ENCODE results near the gene TLE7. TPM values are rescaled to one million over a fixed set of nuclear protein-coding genes. Genes with fewer than 3 reads are reported as not detected.

The TLE7 gene
- total and polyA plus RNA-seq, 2 experiments from 2014 or later, result 0.44 to 2.5 TPM

GRCh38 chr16:71425746-71426068, 16.1 kb downstream of the TLE7 start:
- H3K36me3 ChIP-seq (ENCODE audit: insufficient read depth), result no peaks in the 10 kb centered on the region
- no peaks in the 10 kb centered on the region for H3K79me2 ChIP-seq (replicated peaks; ENCODE audit: insufficient read depth)
- peaks cover 12% of the 10 kb centered on the region; the same call in 1 of the 2 replicates for H3K4me1 ChIP-seq (ENCODE audit: insufficient read depth)
- peaks cover 6% of the 10 kb centered on the region for H3F3A ChIP-seq (replicated peaks; ENCODE audit: low read depth)
- ATAC-seq (no peak), DNase-seq (ENCODE audit: low spot score) (no peak)
- Mint-ChIP-seq H3K27me3 (ENCODE audit: insufficient read depth, low read depth, poor library complexity) (peaks cover 25% of the 10 kb centered on the region), H3K27ac (0 out of 2 replicates have a peak overlapping the region, but pooled peaks have one; percentile 47), H3K4me1 (peaks cover 7% of the 10 kb centered on the region; the same call in 2 of the 3 replicates), H3K9me3 (peaks cover 3% of the 10 kb centered on the region; the same call in 2 of the 3 replicates), H3K36me3 (ENCODE audit: low read depth) (peaks cover 3% of the 10 kb centered on the region; the same call in 1 of the 3 replicates), H3K4me3 (peak overlapping the region; percentile 80)
- H3K4me2 ChIP-seq, result peak overlapping the region; percentile 90
- H2AFZ ChIP-seq, result peak overlapping the region; percentile 99
- peaks cover 10% of the 10 kb centered on the region; the same call in 1 of the 2 replicates for H3K27me3 ChIP-seq (ENCODE audit: insufficient read depth)
- H3K4me3 ChIP-seq, result peak overlapping the region; percentile 76
- 0 out of 2 replicates have a peak, but pooled peaks cover 2% of the 10 kb centered on the region for H4K20me1 ChIP-seq (replicated peaks; ENCODE audit: insufficient read depth)
- no peaks in the 10 kb centered on the region for H3K9me2 ChIP-seq (ENCODE audit: insufficient read depth)
- TF ChIP-seq EZH2phosphoT487 (IDR thresholded peaks at IDR 0.05; ENCODE audit: unreplicated experiment) (no peak), ZNF462 (CRISPR knock-in tag; IDR thresholded peaks at IDR 0.05) (no peak), STAT1 (IDR thresholded peaks at IDR 0.05; ENCODE audit: unreplicated experiment) (no peak)
- no peak overlapping the region for H3K27ac ChIP-seq (ENCODE audit: low read depth)

- no peak overlapping the region for H3K4me2 ChIP-seq
- no peaks in the 10 kb centered on the region for H3K79me2 ChIP-seq (replicated peaks; ENCODE audit: insufficient read depth)
- H3K4me1 ChIP-seq (ENCODE audit: insufficient read depth), result peaks cover 12% of the 10 kb centered on the region; the same call in 1 of the 2 replicates
- Mint-ChIP-seq H3K27ac (no peak overlapping the region), H3K9me3 (peaks cover 3% of the 10 kb centered on the region; the same call in 2 of the 3 replicates), H3K36me3 (ENCODE audit: low read depth) (peaks cover 3% of the 10 kb centered on the region; the same call in 1 of the 3 replicates), H3K4me3 (peak overlapping the region; percentile 80), H3K4me1 (peaks cover 7% of the 10 kb centered on the region; the same call in 2 of the 3 replicates), H3K27me3 (ENCODE audit: insufficient read depth, low read depth, poor library complexity) (peaks cover 25% of the 10 kb centered on the region)
- no peak for TF ChIP-seq REST (IDR thresholded peaks at IDR 0.05; ENCODE audit: unreplicated experiment)
- TF ChIP-seq CTCF (conservative IDR thresholded peaks at IDR 0.05; ENCODE audit: low read depth in 2 of 2), result no peak
- TF ChIP-seq NANOG (IDR thresholded peaks at IDR 0.05; ENCODE audit: borderline replicate concordance), result no peak
- no peak for TF ChIP-seq POLR2AphosphoS5 (IDR thresholded peaks at IDR 0.05; ENCODE audit: low read depth)
- H3F3A ChIP-seq (replicated peaks; ENCODE audit: low read depth), result peaks cover 6% of the 10 kb centered on the region
- no peaks in the 10 kb centered on the region for H3K36me3 ChIP-seq (ENCODE audit: insufficient read depth)
- 0 out of 2 replicates have a peak, but pooled peaks cover 2% of the 10 kb centered on the region for H4K20me1 ChIP-seq (replicated peaks; ENCODE audit: insufficient read depth)
- H3K9me2 ChIP-seq (ENCODE audit: insufficient read depth), result no peaks in the 10 kb centered on the region
- no peak overlapping the region for H2AFZ ChIP-seq
- no peak overlapping the region for H3K4me3 ChIP-seq
- DNase-seq (ENCODE audit: low spot score), result no peak
- no peak for ATAC-seq
- no peak overlapping the region for H3K27ac ChIP-seq (ENCODE audit: low read depth)
- H3K27me3 ChIP-seq (ENCODE audit: insufficient read depth), result peaks cover 10% of the 10 kb centered on the region; the same call in 1 of the 2 replicates
These were observed 17.2 kb downstream of the TLE7 start for GRCh38 chr16:71424626-71425025.

Measured in GM23338 (cell line).